GM12878 (cell line): Measurements from ENCODE around the gene CDK15. TPM values are rescaled to one million over a fixed set of nuclear protein-coding genes. Genes with fewer than 3 reads are reported as not detected.

Experiments
- ATAC-seq: fragments of 200-7000 bp; cut with Tn5 transposase; 3 replicates; pipeline ENCODE4 v1.9.1; 2020; ENCODE audit warnings: mild to moderate bottlenecking, moderate library complexity
- BruUV-seq: library from RNA; stranded (reverse); fragments of 400-500 nt; replicated peaks from 2 replicates; lab custom pipeline; 2021; lab: Mats Ljungman, UMichigan
- CTCF ChIA-PET: fragments of 300-600 bp; sonication (Branson Sonifier 250); formaldehyde crosslinking; extraction: SDS; loops from one replicate; lab custom pipeline; 2021; ENCODE audit warnings: inconsistent platforms; lab: Yijun Ruan, JAX
- POLR2A ChIA-PET: fragments of 350-600 bp; formaldehyde crosslinking; extraction: SDS; loops from one replicate; lab custom pipeline; 2021; ENCODE audit warnings: inconsistent platforms; lab: Charles Lee
- RAD21 ChIA-PET: fragments of 300-600 bp; sonication (Branson Sonifier 250); formaldehyde crosslinking; loops from one replicate; lab custom pipeline; 2023; ENCODE audit warnings: antibody characterized with exemption; ENCODE audit not compliant: unreplicated experiment; lab: Charles Lee
- SMC1A ChIA-PET: fragments of 300-600 bp; sonication (Branson Sonifier 250); formaldehyde crosslinking; loops from one replicate; lab custom pipeline; 2023; ENCODE audit not compliant: unreplicated experiment, uncharacterized antibody; lab: Charles Lee
- DNase-seq: peaks from one replicate; pipeline ENCODE4 v3.0.0-alpha.2; 2011; ENCODE audit warnings: low read depth, low spot score
- FAIRE-seq: peaks from 3 replicates; lab custom pipeline; 2011; peaks lifted over from hg19 to GRCh38; lab: Jason Lieb, UNC
- H2AFZ ChIP-seq: 2 replicates; pipeline ENCODE4 v1.6.0; 2011; ENCODE audit warnings: low read depth, low read length, control low read depth; ENCODE audit not compliant: control insufficient read depth
- H3K27ac ChIP-seq: 2 replicates; pipeline ENCODE4 v1.5.1; 2011; ENCODE audit warnings: control low read depth; ENCODE audit not compliant: control insufficient read depth, insufficient read depth
- H3K27me3 ChIP-seq, 2 experiments: replicated peaks in 1 of 2; 2 replicates each; pipeline versions ENCODE4 v1.6.0 to v1.6.1; 2011; ENCODE audit warnings: low read length in 1 of 2; ENCODE audit not compliant: control insufficient read depth in 2 of 2, insufficient read depth in 2 of 2
- H3K36me3 ChIP-seq, 2 experiments: 2 replicates each; pipeline ENCODE4 v1.5.1; 2011; ENCODE audit warnings: low read length in 1 of 2; ENCODE audit not compliant: control insufficient read depth in 2 of 2, insufficient read depth in 2 of 2
- H3K4me1 ChIP-seq: 2 replicates; pipeline ENCODE4 v1.6.1; 2011; ENCODE audit warnings: mild to moderate bottlenecking, low read length, moderate library complexity, mixed read lengths; ENCODE audit not compliant: control insufficient read depth, insufficient read depth
- H3K4me2 ChIP-seq: 2 replicates; pipeline ENCODE4 v1.6.0; 2011; ENCODE audit warnings: control low read depth; ENCODE audit not compliant: control insufficient read depth, insufficient read depth
- H3K4me3 ChIP-seq: fragments of 200-600 bp; sonication (generic); 2 replicates; pipeline ENCODE4 v1.5.1; 2016
- H3K79me2 ChIP-seq: 2 replicates; pipeline ENCODE4 v1.6.0; 2011; ENCODE audit warnings: low read length; ENCODE audit not compliant: control insufficient read depth, insufficient read depth
- H3K9ac ChIP-seq: 2 replicates; pipeline ENCODE4 v1.8.0; 2011; ENCODE audit warnings: low read length, control low read depth, mixed read lengths; ENCODE audit not compliant: control insufficient read depth, insufficient read depth
- H3K9me3 ChIP-seq: replicated peaks from 3 replicates; pipeline ENCODE4 v1.5.1; 2011; ENCODE audit warnings: mild to moderate bottlenecking, low read length; ENCODE audit not compliant: control insufficient read depth, insufficient read depth
- H4K20me1 ChIP-seq: 2 replicates; pipeline ENCODE4 v1.6.0; 2011; ENCODE audit not compliant: control insufficient read depth, insufficient read depth
- ATF2 ChIP-seq: IDR thresholded peaks from 2 replicates; pipeline ENCODE4 v1.6.1; 2012; ENCODE audit warnings: low read length, inconsistent platforms
- CREB1 ChIP-seq: IDR thresholded peaks from 2 replicates; pipeline ENCODE4 v1.6.1; 2012; ENCODE audit warnings: low read depth, mild to moderate bottlenecking, inconsistent platforms
- JUND ChIP-seq: IDR thresholded peaks from 2 replicates; pipeline ENCODE4 v1.6.1; 2012; ENCODE audit warnings: low read depth, mild to moderate bottlenecking, low read length, improper control_type of control experiment, moderate library complexity
- KAT2A ChIP-seq: conservative IDR thresholded peaks from 2 replicates; pipeline ENCODE4 v1.6.1; 2011; ENCODE audit warnings: low read depth, low read length; ENCODE audit not compliant: control insufficient read depth
- LARP7 ChIP-seq: fragments of 450-650 bp; IDR thresholded peaks from 2 replicates; pipeline ENCODE4 v1.6.1; 2017; ENCODE audit warnings: mild to moderate bottlenecking
- NFYB ChIP-seq: IDR thresholded peaks from 2 replicates; pipeline ENCODE4 v1.6.1; 2011; ENCODE audit warnings: low read depth, mild to moderate bottlenecking, low read length, improper control_type of control experiment, moderate library complexity; ENCODE audit not compliant: insufficient read depth
- POU2F2 ChIP-seq: IDR thresholded peaks from 3 replicates; pipeline ENCODE4 v1.6.1; 2011; ENCODE audit warnings: low read depth, mild to moderate bottlenecking, low read length, borderline replicate concordance
- STAT3 ChIP-seq: IDR thresholded peaks from 2 replicates; pipeline ENCODE4 v1.6.1; 2011; ENCODE audit warnings: low read depth, low read length, improper control_type of control experiment
- ZNF24 ChIP-seq: fragments of 450-650 bp; IDR thresholded peaks from 2 replicates; pipeline ENCODE4 v1.6.1; 2017; ENCODE audit warnings: antibody characterized with exemption, mild to moderate bottlenecking
- WGBS: methylation state at CpG from one replicate; pipeline ENCODE4 v1.1.6; 2016; ENCODE audit warnings: low lambda C conversion rate; ENCODE audit not compliant: insufficient replicate concordance, insufficient coverage; ENCODE audit errors: missing lambda C conversion rate; 5-methylcytosine and 5-hydroxymethylcytosine counted together
- in situ Hi-C: fragments of 300-500 bp; cut with MboI; formaldehyde crosslinking; loops from 9 replicates; pipeline ENCODE4 v1.14.3; 2018; ENCODE audit warnings: mixed read lengths
- intact Hi-C: fragments of 100-400 bp; cut with micrococcal nuclease; formaldehyde crosslinking; loops from one replicate; pipeline ENCODE4 v1.14.2; 2022; ENCODE audit not compliant: unreplicated experiment
- polyA plus RNA-seq, 11 experiments: library from polyadenylated mRNA; depleted of rRNA in 4 of 11; unstranded in 6 of 11; stranded (reverse) in 5 of 11; fragments of >200 nt; fragmentation: Nextera tagmentation in 4 of 11; fragmentation: Illumina TruSeq in 1 of 11; extraction: Ambion mirVana in 4 of 11; extraction: Trizol in 1 of 11; gene quantifications; 1 replicate in 1 of 11; 2 replicates in 10 of 11; pipeline versions ENCODE4 v1.2.1 to v1.2.3, GENCODE V29; 2011 to 2016; ENCODE audit warnings: inconsistent platforms in 2 of 11, missing spikeins in 2 of 11, low read depth in 1 of 11
- total RNA-seq, 4 experiments: library from RNA; depleted of rRNA in 3 of 4; stranded (reverse); fragments of >200 nt in 3 of 4; fragmentation: Illumina TruSeq in 1 of 4; extraction: Trizol in 1 of 4; gene quantifications; 2 replicates each; pipeline versions ENCODE4 v1.2.1 to v1.2.3, GENCODE V29; 2013 to 2021

The CDK15 gene
- total and polyA plus RNA-seq, 10 of the 15 experiments (the other 5 are each of a cell fraction or from before 2014, with no cell fraction given): 0.01 to 0.04 TPM; not detected in 8

GRCh38 chr2:201918616-201919307, 112.4 kb downstream of the CDK15 start:
- SMC1A ChIA-PET: interaction anchor here (0.6 kb wide), 1 partner anchor 38 kb away, joined by 3 read pairs; no protein-coding TSS in a partner anchor
- Histone ChIP-seq H2AFZ (no peak overlapping the region), H3K27ac (no peak overlapping the region), H3K4me1 (no peaks in the 10 kb centered on the region), H3K4me2 (no peak overlapping the region), H3K27me3 (no peaks in the 10 kb centered on the region), H3K9me3 (no peaks in the 10 kb centered on the region), H4K20me1 (no peaks in the 10 kb centered on the region), H3K36me3 (no peaks in the 10 kb centered on the region), H3K79me2 (no peaks in the 10 kb centered on the region), H3K4me3 (no peak overlapping the region), H3K9ac (no peak overlapping the region)
- 47% methylated on average over 10 of the region's 10 CpGs for WGBS
- FAIRE-seq: no peak
- intact Hi-C loops: no loop called here
- TF ChIP-seq ATF2: no peak
- no peak for TF ChIP-seq JUND
- TF ChIP-seq STAT3: no peak
- TF ChIP-seq POU2F2: no peak
- no peak for TF ChIP-seq NFYB
- no peak for TF ChIP-seq LARP7
- no peak for TF ChIP-seq CREB1
- TF ChIP-seq KAT2A: no peak
- no peak for TF ChIP-seq ZNF24
- in situ Hi-C loops: no loop called here
- POLR2A ChIA-PET: no interaction called here
- no peak for ATAC-seq
- no TSS peak for BruUV-seq
- RAD21 ChIA-PET: no interaction called here
- CTCF ChIA-PET: no interaction called here
- DNase-seq: no peak
